K562 (cell line): ENCODE data around the gene NPAS3. TPM values are rescaled to one million over a fixed set of nuclear protein-coding genes. Genes with fewer than 3 reads are reported as not detected.
A peak's percentile ranks its signal among the peaks of the same experiment; 100 is the strongest.

Source experiments
- ATAC-seq: fragments of 200-7000 bp; cut with Tn5 transposase; 3 replicates; pipeline ENCODE4 v1.9.1; 2020; ENCODE audit warnings: moderate library complexity
- BruUV-seq: library from RNA; stranded (reverse); fragments of 400-500 nt; replicated peaks from 2 replicates; lab custom pipeline; 2021; lab: Mats Ljungman, UMichigan
- CTCF ChIA-PET: fragments of 300-600 bp; formaldehyde crosslinking; extraction: SDS; loops from one replicate; lab custom pipeline; 2021; ENCODE audit warnings: low intra/inter-chr PET ratio; lab: Yijun Ruan, JAX
- POLR2A ChIA-PET: fragments of 300-600, 350-650 bp; sonication (Branson Sonifier 250); formaldehyde crosslinking; extraction: SDS; loops from one replicate; lab custom pipeline; 2021; ENCODE audit warnings: antibody characterized with exemption, inconsistent platforms; lab: Yijun Ruan, JAX
- DNase-seq, 4 experiments: peaks; one replicate each; pipeline versions ENCODE4 v3.0.0 to v3.0.0-alpha.2; 2011 to 2018; ENCODE audit warnings: low spot score in 3 of 4, mixed read lengths in 3 of 4; ENCODE audit errors: extremely low read depth in 1 of 4
- FAIRE-seq: peaks from 2 replicates; lab custom pipeline; 2011; peaks lifted over from hg19 to GRCh38; lab: Jason Lieb, UNC
- H2AFZ ChIP-seq: 2 replicates; pipeline ENCODE4 v1.6.0; 2011; ENCODE audit warnings: low read depth, low read length, control low read depth, inconsistent platforms
- H3K27ac ChIP-seq: fragments of 200-600 bp; 3 replicates; pipeline ENCODE4 v1.8.0; 2011; ENCODE audit warnings: low read depth, mild to moderate bottlenecking, control low read depth, inconsistent platforms, low read length, moderate library complexity, mixed read lengths; ENCODE audit errors: extremely low read depth
- H3K27me3 ChIP-seq, 2 experiments: fragments of 300-600 bp in 1 of 2; 2 replicates in 1 of 2; 3 replicates in 1 of 2; pipeline versions ENCODE4 v1.6.0 to v1.8.0; 2011; ENCODE audit warnings: inconsistent platforms in 2 of 2, low read length in 2 of 2, mild to moderate bottlenecking in 1 of 2, mixed read lengths in 1 of 2, moderate library complexity in 1 of 2; ENCODE audit not compliant: control insufficient read depth in 2 of 2, insufficient read depth in 2 of 2
- H3K36me3 ChIP-seq: fragments of 300-600 bp; 3 replicates; pipeline ENCODE4 v1.8.0; 2011; ENCODE audit warnings: mild to moderate bottlenecking, low read length, inconsistent platforms; ENCODE audit not compliant: control insufficient read depth, insufficient read depth
- H3K4me1 ChIP-seq, 2 experiments: fragments of 200-600 bp in 1 of 2; replicated peaks in 1 of 2; 2 replicates in 1 of 2; 3 replicates in 1 of 2; pipeline versions ENCODE4 v1.5.1 to v1.8.0; 2011; ENCODE audit warnings: inconsistent platforms in 2 of 2, low read length in 2 of 2, mild to moderate bottlenecking in 1 of 2, mixed read lengths in 1 of 2, moderate library complexity in 1 of 2; ENCODE audit not compliant: control insufficient read depth in 2 of 2, insufficient read depth in 2 of 2
- H3K4me2 ChIP-seq: 2 replicates; pipeline ENCODE4 v1.6.1; 2011; ENCODE audit warnings: low read length, control low read depth, inconsistent platforms, mixed read lengths; ENCODE audit not compliant: insufficient read depth
- H3K4me3 ChIP-seq: fragments of 200-600 bp; sonication (generic), shearing (Covaris generic); 2 replicates; pipeline ENCODE4 v1.5.1; 2016; ENCODE audit warnings: control low read depth, inconsistent platforms
- H3K79me2 ChIP-seq: fragments of 200-600 bp; 3 replicates; pipeline ENCODE4 v1.8.0; 2011; ENCODE audit warnings: low read length, inconsistent platforms; ENCODE audit not compliant: control insufficient read depth, insufficient read depth
- H3K9ac ChIP-seq, 2 experiments: 2 replicates each; pipeline versions ENCODE4 v1.6.0 to v1.6.1; 2011; ENCODE audit warnings: low read depth in 2 of 2, low read length in 2 of 2, control low read depth in 1 of 2, inconsistent platforms in 1 of 2, mild to moderate bottlenecking in 1 of 2, mixed read lengths in 1 of 2; ENCODE audit not compliant: insufficient read depth in 1 of 2
- H3K9me1 ChIP-seq: one replicate; pipeline ENCODE4 v1.6.0; 2011; ENCODE audit warnings: inconsistent platforms, mild to moderate bottlenecking, low read length, moderate library complexity; ENCODE audit not compliant: control insufficient read depth, insufficient read depth
- H3K9me3 ChIP-seq: replicated peaks from 2 replicates; pipeline ENCODE4 v1.5.1; 2011; ENCODE audit warnings: low read depth, low read length, inconsistent platforms; ENCODE audit not compliant: control insufficient read depth, insufficient read depth
- H4K20me1 ChIP-seq: replicated peaks from 2 replicates; pipeline ENCODE4 v1.6.1; 2011; ENCODE audit warnings: low read length, inconsistent platforms, mixed read lengths; ENCODE audit not compliant: control insufficient read depth, insufficient read depth
- RAD21 ChIP-seq, 2 experiments: fragments of 250-450 bp in 1 of 2; fragments of 450-650 bp in 1 of 2; sonication (Bioruptor Pico) in 1 of 2; formaldehyde crosslinking in 1 of 2; IDR thresholded peaks in 1 of 2; conservative IDR thresholded peaks in 1 of 2; 2 replicates each; pipeline versions ENCODE4 v1.4.0 to v1.8.0; 2020 to 2022; ENCODE audit warnings: mild to moderate bottlenecking in 2 of 2, moderate library complexity in 1 of 2
- SUPT5H ChIP-seq: fragments of 450-650 bp; IDR thresholded peaks from 2 replicates; pipeline ENCODE4 v1.6.1; 2016
- WGBS: fragments of 100-300 bp; shearing (Covaris generic); methylation state at CpG from one replicate; pipeline ENCODE4 v1.1.6; 2016; ENCODE audit warnings: low coverage, mixed read lengths; ENCODE audit not compliant: insufficient coverage; ENCODE audit errors: missing lambda C conversion rate; 5-methylcytosine and 5-hydroxymethylcytosine counted together
- in situ Hi-C: fragments of 300-500 bp; cut with MboI; formaldehyde crosslinking; loops from 4 replicates; pipeline ENCODE4 v1.15.0; 2018; ENCODE audit warnings: inconsistent platforms, mixed read lengths
- intact Hi-C: fragments of 100-400 bp; cut with micrococcal nuclease; formaldehyde crosslinking; loops from 2 replicates; pipeline ENCODE4 v1.14.2; 2022
- polyA plus RNA-seq, 8 experiments: library from polyadenylated mRNA; depleted of rRNA in 4 of 8; stranded (reverse) in 5 of 8; unstranded in 3 of 8; fragments of >200 nt; fragmentation: Nextera tagmentation in 2 of 8; fragmentation: Illumina TruSeq in 1 of 8; extraction: Ambion mirVana in 2 of 8; extraction: Trizol in 1 of 8; gene quantifications; 2 replicates each; pipeline versions ENCODE4 v1.2.1 to v1.2.3, GENCODE V29; 2011 to 2014; ENCODE audit warnings: inconsistent platforms in 1 of 8, missing spikeins in 1 of 8
- total RNA-seq, 7 experiments: library from RNA; depleted of rRNA in 6 of 7; stranded (reverse); fragments of >200 nt in 6 of 7; fragmentation: Illumina TruSeq in 2 of 7; extraction: Trizol in 2 of 7; gene quantifications; 2 replicates each; pipeline versions ENCODE4 v1.2.1 to v1.2.3, GENCODE V29; 2011 to 2021; ENCODE audit warnings: low replicate concordance in 1 of 7
- TF ChIP-seq, protein P1 (sequence below), 3 experiments: IDR thresholded peaks in 2 of 3; conservative IDR thresholded peaks in 1 of 3; 2 replicates each; pipeline ENCODE4 v1.5.1; 2011 to 2012; ENCODE audit warnings: low read length in 3 of 3, mild to moderate bottlenecking in 3 of 3, control low read depth in 2 of 3, improper control_type of control experiment in 1 of 3, inconsistent platforms in 1 of 3, low read depth in 1 of 3, mixed read lengths in 1 of 3, moderate library complexity in 1 of 3; ENCODE audit not compliant: insufficient read depth in 2 of 3
- TF ChIP-seq, protein P2 (sequence below): sonication (generic); formaldehyde crosslinking; IDR thresholded peaks from 2 replicates; pipeline ENCODE4 v1.8.1; 2023; ENCODE audit warnings: mild to moderate bottlenecking, missing genetic modification reagents
- TF ChIP-seq, protein P3 (sequence below), 2 experiments: fragments of 450-650 bp; formaldehyde crosslinking in 1 of 2; IDR thresholded peaks; 2 replicates each; pipeline versions ENCODE4 v1.4.0 to v1.6.1; 2014 to 2020; ENCODE audit warnings: mild to moderate bottlenecking in 2 of 2, borderline replicate concordance in 1 of 2, low read depth in 1 of 2

The NPAS3 gene
- total and polyA plus RNA-seq, 9 of the 15 experiments (the other 6 are each of a cell fraction or from before 2014, with no cell fraction given) = 0.04 TPM; not detected in 8

DNA sequence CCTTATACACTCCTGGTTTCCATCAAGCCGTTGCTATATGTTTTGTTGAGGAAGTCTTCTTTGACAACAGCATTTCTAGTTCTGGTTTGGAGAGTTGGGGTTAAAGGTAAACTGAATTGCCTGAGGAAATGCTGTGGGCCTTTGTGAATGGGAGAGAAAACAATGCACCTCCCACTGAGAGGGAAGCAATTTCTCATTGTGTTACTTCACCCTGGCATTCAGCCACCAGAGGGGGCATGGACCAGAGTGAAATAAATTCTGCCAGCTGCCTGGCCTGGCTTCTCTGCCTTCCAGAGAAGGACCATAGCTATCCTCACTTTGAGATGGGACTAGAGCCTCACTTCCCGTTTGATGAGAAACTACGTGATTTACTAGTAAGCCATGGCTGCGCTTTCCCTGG lies 536.9 kb downstream of the NPAS3 start:
- Histone ChIP-seq H3K4me2 (no peak overlapping the region), H3K4me3 (no peak overlapping the region), H3K9me1 (no peaks in the 10 kb centered on the region), H3K27ac (no peak overlapping the region), H4K20me1 (no peaks in the 10 kb centered on the region), H2AFZ (0 out of 2 replicates have a peak overlapping the region, but pooled peaks have one; percentile 4), H3K36me3 (no peaks in the 10 kb centered on the region), H3K27me3 (no peaks in the 10 kb centered on the region), H3K9me3 (no peaks in the 10 kb centered on the region), H3K9ac (no peak overlapping the region), H3K79me2 (no peaks in the 10 kb centered on the region), H3K4me1 (no peaks in the 10 kb centered on the region)
- ChIA-PET POLR2A (no interaction called here), CTCF (no interaction called here)
- no TSS peak for BruUV-seq
- WGBS = 55% methylated on average over 2 of the region's 4 CpGs
- no peak for FAIRE-seq
- in situ Hi-C loops = no loop called here
- intact Hi-C loops = no loop called here
- DNase-seq = no peak
- ATAC-seq = no peak
- TF ChIP-seq, protein P1, sequence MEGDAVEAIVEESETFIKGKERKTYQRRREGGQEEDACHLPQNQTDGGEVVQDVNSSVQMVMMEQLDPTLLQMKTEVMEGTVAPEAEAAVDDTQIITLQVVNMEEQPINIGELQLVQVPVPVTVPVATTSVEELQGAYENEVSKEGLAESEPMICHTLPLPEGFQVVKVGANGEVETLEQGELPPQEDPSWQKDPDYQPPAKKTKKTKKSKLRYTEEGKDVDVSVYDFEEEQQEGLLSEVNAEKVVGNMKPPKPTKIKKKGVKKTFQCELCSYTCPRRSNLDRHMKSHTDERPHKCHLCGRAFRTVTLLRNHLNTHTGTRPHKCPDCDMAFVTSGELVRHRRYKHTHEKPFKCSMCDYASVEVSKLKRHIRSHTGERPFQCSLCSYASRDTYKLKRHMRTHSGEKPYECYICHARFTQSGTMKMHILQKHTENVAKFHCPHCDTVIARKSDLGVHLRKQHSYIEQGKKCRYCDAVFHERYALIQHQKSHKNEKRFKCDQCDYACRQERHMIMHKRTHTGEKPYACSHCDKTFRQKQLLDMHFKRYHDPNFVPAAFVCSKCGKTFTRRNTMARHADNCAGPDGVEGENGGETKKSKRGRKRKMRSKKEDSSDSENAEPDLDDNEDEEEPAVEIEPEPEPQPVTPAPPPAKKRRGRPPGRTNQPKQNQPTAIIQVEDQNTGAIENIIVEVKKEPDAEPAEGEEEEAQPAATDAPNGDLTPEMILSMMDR (IDR thresholded peaks at IDR 0.05 in 2 of 3, conservative IDR thresholded peaks at IDR 0.05 in 1 of 3; ENCODE audit: insufficient read depth in 2 of 3, low read depth in 1 of 3, low read length in 3 of 3) = peak; percentile 11 to 33 (median 22); a peak in 2 of 6 replicates
- TF ChIP-seq RAD21 (CRISPR knock-in tag; conservative IDR thresholded peaks at IDR 0.05 in 1 of 2, IDR thresholded peaks at IDR 0.05 in 1 of 2) (peak in 1 of 2 experiments; percentile 21; a peak in 2 of 4 replicates), SUPT5H (no peak)
- TF ChIP-seq, protein P2, sequence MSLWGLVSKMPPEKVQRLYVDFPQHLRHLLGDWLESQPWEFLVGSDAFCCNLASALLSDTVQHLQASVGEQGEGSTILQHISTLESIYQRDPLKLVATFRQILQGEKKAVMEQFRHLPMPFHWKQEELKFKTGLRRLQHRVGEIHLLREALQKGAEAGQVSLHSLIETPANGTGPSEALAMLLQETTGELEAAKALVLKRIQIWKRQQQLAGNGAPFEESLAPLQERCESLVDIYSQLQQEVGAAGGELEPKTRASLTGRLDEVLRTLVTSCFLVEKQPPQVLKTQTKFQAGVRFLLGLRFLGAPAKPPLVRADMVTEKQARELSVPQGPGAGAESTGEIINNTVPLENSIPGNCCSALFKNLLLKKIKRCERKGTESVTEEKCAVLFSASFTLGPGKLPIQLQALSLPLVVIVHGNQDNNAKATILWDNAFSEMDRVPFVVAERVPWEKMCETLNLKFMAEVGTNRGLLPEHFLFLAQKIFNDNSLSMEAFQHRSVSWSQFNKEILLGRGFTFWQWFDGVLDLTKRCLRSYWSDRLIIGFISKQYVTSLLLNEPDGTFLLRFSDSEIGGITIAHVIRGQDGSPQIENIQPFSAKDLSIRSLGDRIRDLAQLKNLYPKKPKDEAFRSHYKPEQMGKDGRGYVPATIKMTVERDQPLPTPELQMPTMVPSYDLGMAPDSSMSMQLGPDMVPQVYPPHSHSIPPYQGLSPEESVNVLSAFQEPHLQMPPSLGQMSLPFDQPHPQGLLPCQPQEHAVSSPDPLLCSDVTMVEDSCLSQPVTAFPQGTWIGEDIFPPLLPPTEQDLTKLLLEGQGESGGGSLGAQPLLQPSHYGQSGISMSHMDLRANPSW (CRISPR knock-in tag) = no peak
- TF ChIP-seq, protein P3, sequence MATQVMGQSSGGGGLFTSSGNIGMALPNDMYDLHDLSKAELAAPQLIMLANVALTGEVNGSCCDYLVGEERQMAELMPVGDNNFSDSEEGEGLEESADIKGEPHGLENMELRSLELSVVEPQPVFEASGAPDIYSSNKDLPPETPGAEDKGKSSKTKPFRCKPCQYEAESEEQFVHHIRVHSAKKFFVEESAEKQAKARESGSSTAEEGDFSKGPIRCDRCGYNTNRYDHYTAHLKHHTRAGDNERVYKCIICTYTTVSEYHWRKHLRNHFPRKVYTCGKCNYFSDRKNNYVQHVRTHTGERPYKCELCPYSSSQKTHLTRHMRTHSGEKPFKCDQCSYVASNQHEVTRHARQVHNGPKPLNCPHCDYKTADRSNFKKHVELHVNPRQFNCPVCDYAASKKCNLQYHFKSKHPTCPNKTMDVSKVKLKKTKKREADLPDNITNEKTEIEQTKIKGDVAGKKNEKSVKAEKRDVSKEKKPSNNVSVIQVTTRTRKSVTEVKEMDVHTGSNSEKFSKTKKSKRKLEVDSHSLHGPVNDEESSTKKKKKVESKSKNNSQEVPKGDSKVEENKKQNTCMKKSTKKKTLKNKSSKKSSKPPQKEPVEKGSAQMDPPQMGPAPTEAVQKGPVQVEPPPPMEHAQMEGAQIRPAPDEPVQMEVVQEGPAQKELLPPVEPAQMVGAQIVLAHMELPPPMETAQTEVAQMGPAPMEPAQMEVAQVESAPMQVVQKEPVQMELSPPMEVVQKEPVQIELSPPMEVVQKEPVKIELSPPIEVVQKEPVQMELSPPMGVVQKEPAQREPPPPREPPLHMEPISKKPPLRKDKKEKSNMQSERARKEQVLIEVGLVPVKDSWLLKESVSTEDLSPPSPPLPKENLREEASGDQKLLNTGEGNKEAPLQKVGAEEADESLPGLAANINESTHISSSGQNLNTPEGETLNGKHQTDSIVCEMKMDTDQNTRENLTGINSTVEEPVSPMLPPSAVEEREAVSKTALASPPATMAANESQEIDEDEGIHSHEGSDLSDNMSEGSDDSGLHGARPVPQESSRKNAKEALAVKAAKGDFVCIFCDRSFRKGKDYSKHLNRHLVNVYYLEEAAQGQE (IDR thresholded peaks at IDR 0.05; ENCODE audit: borderline replicate concordance) = peak; percentile 22; the same call in 1 of the 2 replicates
- TF ChIP-seq, protein P3 (CRISPR knock-in tag; IDR thresholded peaks at IDR 0.05; ENCODE audit: low read depth) = no peak
